Thyroid gland (tissue), 4 donors: ENCODE measurements around the gene GPATCH2.

Experiments used
- POLR2A ChIP-seq, 2 donors: fragments of 450-650 bp; IDR thresholded peaks; one replicate each; pipeline ENCODE4 v1.6.1; 2017; ENCODE audit warnings: antibody characterized with exemption in 2 of 2, mild to moderate bottlenecking in 2 of 2, moderate library complexity in 1 of 2
- TF ChIP-seq, protein P1 (sequence below), 6 experiments: fragments of 200-600 bp in 3 of 6; fragments of 450-650 bp in 3 of 6; sonication (generic) in 3 of 6; IDR thresholded peaks; one replicate each; pipeline ENCODE4 v1.5.1; 2016 to 2019; ENCODE audit warnings: antibody characterized with exemption in 6 of 6, mild to moderate bottlenecking in 2 of 6, inconsistent platforms in 1 of 6, moderate library complexity in 1 of 6

DNA sequence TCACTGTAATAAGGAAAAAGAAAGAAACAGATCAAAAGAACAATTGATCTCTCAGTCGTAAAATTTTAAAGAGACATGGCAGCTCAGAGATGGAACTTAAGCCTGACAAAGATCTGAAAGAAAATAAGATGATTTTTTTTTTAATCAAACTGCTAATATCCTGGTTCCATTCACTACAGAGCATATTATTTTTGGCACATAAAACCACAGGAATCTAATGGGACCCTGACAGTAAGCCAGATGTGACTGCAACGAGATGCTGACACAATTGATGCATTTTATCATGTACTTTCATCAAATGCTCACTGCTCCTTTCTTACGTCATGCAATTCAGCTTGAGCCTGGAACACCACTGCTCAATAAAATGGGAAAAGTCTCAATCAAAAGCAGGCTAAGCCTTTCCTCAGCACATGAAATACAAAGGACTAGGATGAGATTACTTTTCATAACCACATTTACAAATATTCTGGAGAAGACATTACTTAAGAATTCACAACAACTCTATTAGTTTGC is 16.6 kb downstream of the GPATCH2 start:
- TF ChIP-seq, protein P1, sequence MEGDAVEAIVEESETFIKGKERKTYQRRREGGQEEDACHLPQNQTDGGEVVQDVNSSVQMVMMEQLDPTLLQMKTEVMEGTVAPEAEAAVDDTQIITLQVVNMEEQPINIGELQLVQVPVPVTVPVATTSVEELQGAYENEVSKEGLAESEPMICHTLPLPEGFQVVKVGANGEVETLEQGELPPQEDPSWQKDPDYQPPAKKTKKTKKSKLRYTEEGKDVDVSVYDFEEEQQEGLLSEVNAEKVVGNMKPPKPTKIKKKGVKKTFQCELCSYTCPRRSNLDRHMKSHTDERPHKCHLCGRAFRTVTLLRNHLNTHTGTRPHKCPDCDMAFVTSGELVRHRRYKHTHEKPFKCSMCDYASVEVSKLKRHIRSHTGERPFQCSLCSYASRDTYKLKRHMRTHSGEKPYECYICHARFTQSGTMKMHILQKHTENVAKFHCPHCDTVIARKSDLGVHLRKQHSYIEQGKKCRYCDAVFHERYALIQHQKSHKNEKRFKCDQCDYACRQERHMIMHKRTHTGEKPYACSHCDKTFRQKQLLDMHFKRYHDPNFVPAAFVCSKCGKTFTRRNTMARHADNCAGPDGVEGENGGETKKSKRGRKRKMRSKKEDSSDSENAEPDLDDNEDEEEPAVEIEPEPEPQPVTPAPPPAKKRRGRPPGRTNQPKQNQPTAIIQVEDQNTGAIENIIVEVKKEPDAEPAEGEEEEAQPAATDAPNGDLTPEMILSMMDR (IDR thresholded peaks at IDR 0.05), result no peak
- no peak for TF ChIP-seq POLR2A (IDR thresholded peaks at IDR 0.05)
